Measurements from ENCODE around the gene ITGB5. TPM values are rescaled to one million over a fixed set of nuclear protein-coding genes. Genes with fewer than 3 reads are reported as not detected.
A peak's percentile ranks its signal among the peaks of the same experiment; 100 is the strongest.

ITGB5 gene
- total and polyA plus RNA-seq, 4 donors: 32.3 to 134 (median 60.7) TPM

GRCh38 chr3:124924741-124925140 is 37.6 kb upstream of the ITGB5 start:
- no peaks in the 10 kb centered on the region for H3K4me1 ChIP-seq (ENCODE audit: control insufficient read depth, insufficient read depth, low read length)
- H3K9me3 ChIP-seq (ENCODE audit: control insufficient read depth, insufficient read depth, low read length): no peaks in the 10 kb centered on the region
- H3K4me3 ChIP-seq (ENCODE audit: low read depth, low read length): no peak overlapping the region
- DNase-seq (ENCODE audit: low read depth in 4 of 6, low spot score in 6 of 6): no peak
- H3K36me3 ChIP-seq (ENCODE audit: control insufficient read depth, insufficient read depth, low read length): no peaks in the 10 kb centered on the region
- H3K27me3 ChIP-seq (ENCODE audit: control insufficient read depth, insufficient read depth, low read length): no peaks in the 10 kb centered on the region
- no peak overlapping the region for H3K27ac ChIP-seq (ENCODE audit: low read depth, low read length)
- 100% methylated on average over 1 of the region's 2 CpGs for WGBS (ENCODE audit: insufficient coverage)

GRCh38 chr3:124923833-124924232 is 36.7 kb upstream of the ITGB5 start:
- Histone ChIP-seq H3K27ac (ENCODE audit: low read depth, low read length) (no peak overlapping the region), H3K9me3 (ENCODE audit: control insufficient read depth, insufficient read depth, low read length) (no peaks in the 10 kb centered on the region), H3K4me1 (ENCODE audit: control insufficient read depth, insufficient read depth, low read length) (no peaks in the 10 kb centered on the region), H3K4me3 (ENCODE audit: low read depth, low read length) (no peak overlapping the region), H3K36me3 (ENCODE audit: control insufficient read depth, insufficient read depth, low read length) (no peaks in the 10 kb centered on the region), H3K27me3 (ENCODE audit: control insufficient read depth, insufficient read depth, low read length) (no peaks in the 10 kb centered on the region)
- no peak for DNase-seq (ENCODE audit: low read depth in 4 of 6, low spot score in 6 of 6)

- WGBS (ENCODE audit: insufficient coverage): 69% methylated on average over 1 of the region's 5 CpGs
Observed at GRCh38 chr3:124920718-124921117, 33.6 kb upstream of the ITGB5 start.

GRCh38 chr3:124919756-124920155 is 32.6 kb upstream of the ITGB5 start:
- Histone ChIP-seq H3K4me3 (ENCODE audit: low read depth, low read length) (no peak overlapping the region), H3K36me3 (ENCODE audit: control insufficient read depth, insufficient read depth, low read length) (no peaks in the 10 kb centered on the region), H3K27ac (ENCODE audit: low read depth, low read length) (no peak overlapping the region), H3K4me1 (ENCODE audit: control insufficient read depth, insufficient read depth, low read length) (peaks cover 3% of the 10 kb centered on the region), H3K9me3 (ENCODE audit: control insufficient read depth, insufficient read depth, low read length) (no peaks in the 10 kb centered on the region), H3K27me3 (ENCODE audit: control insufficient read depth, insufficient read depth, low read length) (no peaks in the 10 kb centered on the region)
- no peak for DNase-seq (ENCODE audit: low read depth in 4 of 6, low spot score in 6 of 6)
- WGBS (ENCODE audit: insufficient coverage): 85% methylated on average over 2 of the region's 2 CpGs

More at GRCh38 chr3:124920718-124921117, 33.6 kb upstream of the ITGB5 start:
- Histone ChIP-seq H3K9me3 (ENCODE audit: control insufficient read depth, insufficient read depth, low read length) (no peaks in the 10 kb centered on the region), H3K36me3 (ENCODE audit: control insufficient read depth, insufficient read depth, low read length) (no peaks in the 10 kb centered on the region), H3K27me3 (ENCODE audit: control insufficient read depth, insufficient read depth, low read length) (no peaks in the 10 kb centered on the region), H3K27ac (ENCODE audit: low read depth, low read length) (no peak overlapping the region), H3K4me3 (ENCODE audit: low read depth, low read length) (no peak overlapping the region), H3K4me1 (ENCODE audit: control insufficient read depth, insufficient read depth, low read length) (peaks cover 3% of the 10 kb centered on the region)
- DNase-seq (ENCODE audit: low read depth in 4 of 6, low spot score in 6 of 6): peak in 1 of 6 donors; percentile 7

GRCh38 chr3:124918524-124918923 is 31.4 kb upstream of the ITGB5 start:
- H3K4me1 ChIP-seq (ENCODE audit: control insufficient read depth, insufficient read depth, low read length): peaks cover 3% of the 10 kb centered on the region
- WGBS (ENCODE audit: insufficient coverage): 91% methylated on average over 2 of the region's 2 CpGs
- H3K27me3 ChIP-seq (ENCODE audit: control insufficient read depth, insufficient read depth, low read length): no peaks in the 10 kb centered on the region
- H3K4me3 ChIP-seq (ENCODE audit: low read depth, low read length): no peak overlapping the region
- DNase-seq (ENCODE audit: low read depth in 4 of 6, low spot score in 6 of 6): no peak
- no peak overlapping the region for H3K27ac ChIP-seq (ENCODE audit: low read depth, low read length)
- H3K9me3 ChIP-seq (ENCODE audit: control insufficient read depth, insufficient read depth, low read length): no peaks in the 10 kb centered on the region
- no peaks in the 10 kb centered on the region for H3K36me3 ChIP-seq (ENCODE audit: control insufficient read depth, insufficient read depth, low read length)

- Histone ChIP-seq H3K4me1 (ENCODE audit: control insufficient read depth, insufficient read depth, low read length) (peaks cover 3% of the 10 kb centered on the region), H3K4me3 (ENCODE audit: low read depth, low read length) (no peak overlapping the region), H3K27me3 (ENCODE audit: control insufficient read depth, insufficient read depth, low read length) (no peaks in the 10 kb centered on the region), H3K36me3 (ENCODE audit: control insufficient read depth, insufficient read depth, low read length) (no peaks in the 10 kb centered on the region), H3K9me3 (ENCODE audit: control insufficient read depth, insufficient read depth, low read length) (no peaks in the 10 kb centered on the region), H3K27ac (ENCODE audit: low read depth, low read length) (no peak overlapping the region)
- 65% methylated on average over 6 of the region's 8 CpGs for WGBS (ENCODE audit: insufficient coverage)
- DNase-seq (ENCODE audit: low read depth in 4 of 6, low spot score in 6 of 6): peak in 1 of 6 donors; percentile 15
Observed at GRCh38 chr3:124916837-124917409, 29.8 kb upstream of the ITGB5 start.

GRCh38 chr3:124915254-124915653 is 28.1 kb upstream of the ITGB5 start:
- no peaks in the 10 kb centered on the region for H3K36me3 ChIP-seq (ENCODE audit: control insufficient read depth, insufficient read depth, low read length)
- no peak overlapping the region for H3K27ac ChIP-seq (ENCODE audit: low read depth, low read length)
- no peaks in the 10 kb centered on the region for H3K27me3 ChIP-seq (ENCODE audit: control insufficient read depth, insufficient read depth, low read length)
- H3K4me1 ChIP-seq (ENCODE audit: control insufficient read depth, insufficient read depth, low read length): peaks cover 3% of the 10 kb centered on the region
- H3K4me3 ChIP-seq (ENCODE audit: low read depth, low read length): no peak overlapping the region
- no peaks in the 10 kb centered on the region for H3K9me3 ChIP-seq (ENCODE audit: control insufficient read depth, insufficient read depth, low read length)
- 93% methylated on average over 2 of the region's 3 CpGs for WGBS (ENCODE audit: insufficient coverage)
- no peak for DNase-seq (ENCODE audit: low read depth in 4 of 6, low spot score in 6 of 6)

GRCh38 chr3:124907957-124908356 is 20.8 kb upstream of the ITGB5 start:
- H3K36me3 ChIP-seq (ENCODE audit: control insufficient read depth, insufficient read depth, low read length): no peaks in the 10 kb centered on the region
- WGBS (ENCODE audit: insufficient coverage): 78% methylated on average over 5 of the region's 9 CpGs
- H3K4me3 ChIP-seq (ENCODE audit: low read depth, low read length): no peak overlapping the region
- no peak for DNase-seq (ENCODE audit: low read depth in 4 of 6, low spot score in 6 of 6)
- no peaks in the 10 kb centered on the region for H3K4me1 ChIP-seq (ENCODE audit: control insufficient read depth, insufficient read depth, low read length)
- no peaks in the 10 kb centered on the region for H3K9me3 ChIP-seq (ENCODE audit: control insufficient read depth, insufficient read depth, low read length)
- H3K27ac ChIP-seq (ENCODE audit: low read depth, low read length): no peak overlapping the region
- no peaks in the 10 kb centered on the region for H3K27me3 ChIP-seq (ENCODE audit: control insufficient read depth, insufficient read depth, low read length)

GRCh38 chr3:124904835-124905492 is 17.8 kb upstream of the ITGB5 start:
- Histone ChIP-seq H3K36me3 (ENCODE audit: control insufficient read depth, insufficient read depth, low read length) (no peaks in the 10 kb centered on the region), H3K4me1 (ENCODE audit: control insufficient read depth, insufficient read depth, low read length) (peaks cover 6% of the 10 kb centered on the region), H3K9me3 (ENCODE audit: control insufficient read depth, insufficient read depth, low read length) (no peaks in the 10 kb centered on the region), H3K27me3 (ENCODE audit: control insufficient read depth, insufficient read depth, low read length) (no peaks in the 10 kb centered on the region), H3K4me3 (ENCODE audit: low read depth, low read length) (no peak overlapping the region), H3K27ac (ENCODE audit: low read depth, low read length) (no peak overlapping the region)
- WGBS (ENCODE audit: insufficient coverage): 76% methylated on average over 4 of the region's 6 CpGs
- DNase-seq (ENCODE audit: low read depth in 4 of 6, low spot score in 6 of 6): no peak

Data from spinal cord (tissue), 10 donors.